ENCODE data around the gene ING5.
A peak's percentile ranks its signal among the peaks of the same experiment; 100 is the strongest.

The ING5 gene

GRCh38 chr2:241724975-241725870, 23.4 kb downstream of the ING5 start:
- no peaks in the 10 kb centered on the region for H3K79me1 ChIP-seq (ENCODE audit: low read length)
- H3K36me3 ChIP-seq (ENCODE audit: control insufficient read depth, insufficient read depth, low read length), result peaks cover 22% of the 10 kb centered on the region

GRCh38 chr2:241726459-241726858, 24.6 kb downstream of the ING5 start:
- no peak overlapping the region for H2AK5ac ChIP-seq (ENCODE audit: low read length)
- DNase-seq, result peak; percentile 31
- no peaks in the 10 kb centered on the region for H3K4me1 ChIP-seq (ENCODE audit: control insufficient read depth, low read depth, low read length)
- no peak overlapping the region for H2BK120ac ChIP-seq (ENCODE audit: low read depth, low read length)
- no peak overlapping the region for H4K5ac ChIP-seq (ENCODE audit: low read length)
- no peaks in the 10 kb centered on the region for H3K79me2 ChIP-seq (ENCODE audit: control insufficient read depth, insufficient read depth, low read length)
- no peak overlapping the region for H3K4ac ChIP-seq (ENCODE audit: low read depth, low read length)
- peaks cover 17% of the 10 kb centered on the region for H3K36me3 ChIP-seq (ENCODE audit: control insufficient read depth, insufficient read depth, low read length)
- no CpG with 5 or more reads among the region's 16 CpGs for WGBS (ENCODE audit: extremely low coverage, insufficient coverage, low lambda C conversion rate)
- no peak overlapping the region for H3K18ac ChIP-seq (ENCODE audit: low read length)
- H3K4me2 ChIP-seq (ENCODE audit: low read length), result no peak overlapping the region
- H4K8ac ChIP-seq (ENCODE audit: low read depth, low read length), result no peak overlapping the region
- H3K79me1 ChIP-seq (ENCODE audit: low read length), result no peaks in the 10 kb centered on the region
- H3K23ac ChIP-seq (ENCODE audit: low read length), result no peak overlapping the region
- H3K27me3 ChIP-seq (ENCODE audit: insufficient read depth, low read length, poor library complexity), result no peaks in the 10 kb centered on the region
- no peak overlapping the region for H3K56ac ChIP-seq (ENCODE audit: low read length)
- H2BK5ac ChIP-seq (ENCODE audit: low read length), result no peak overlapping the region
- no peak overlapping the region for H3K4me3 ChIP-seq (ENCODE audit: low read length)
- no peak overlapping the region for H3K27ac ChIP-seq (ENCODE audit: low read depth, low read length)
- no peak overlapping the region for H3K9ac ChIP-seq (ENCODE audit: low read length)
- H2BK15ac ChIP-seq (replicated peaks; ENCODE audit: low read depth), result no peak overlapping the region

More at GRCh38 chr2:241724975-241725870, 23.4 kb downstream of the ING5 start:
- Histone ChIP-seq H2BK15ac (replicated peaks; ENCODE audit: low read depth) (no peak overlapping the region), H2BK120ac (ENCODE audit: low read depth, low read length) (no peak overlapping the region), H3K23ac (ENCODE audit: low read length) (no peak overlapping the region), H4K8ac (ENCODE audit: low read depth, low read length) (no peak overlapping the region), H3K4me3 (ENCODE audit: low read length) (no peak overlapping the region), H3K18ac (ENCODE audit: low read length) (no peak overlapping the region), H3K9ac (ENCODE audit: low read length) (no peak overlapping the region), H3K79me2 (ENCODE audit: control insufficient read depth, insufficient read depth, low read length) (no peaks in the 10 kb centered on the region), H2AK5ac (ENCODE audit: low read length) (no peak overlapping the region), H3K4me2 (ENCODE audit: low read length) (no peak overlapping the region), H3K4ac (ENCODE audit: low read depth, low read length) (no peak overlapping the region), H3K56ac (ENCODE audit: low read length) (no peak overlapping the region), H3K27ac (ENCODE audit: low read depth, low read length) (no peak overlapping the region), H3K4me1 (ENCODE audit: control insufficient read depth, low read depth, low read length) (no peaks in the 10 kb centered on the region), H4K5ac (ENCODE audit: low read length) (no peak overlapping the region), H3K27me3 (ENCODE audit: insufficient read depth, low read length, poor library complexity) (no peaks in the 10 kb centered on the region), H2BK5ac (ENCODE audit: low read length) (no peak overlapping the region)
- no peak for DNase-seq
- WGBS (ENCODE audit: extremely low coverage, insufficient coverage, low lambda C conversion rate), result no CpG with 5 or more reads among the region's 76 CpGs

- Histone ChIP-seq H3K27ac (ENCODE audit: low read depth, low read length) (no peak overlapping the region), H3K27me3 (ENCODE audit: insufficient read depth, low read length, poor library complexity) (no peaks in the 10 kb centered on the region), H4K5ac (ENCODE audit: low read length) (no peak overlapping the region), H2BK15ac (replicated peaks; ENCODE audit: low read depth) (no peak overlapping the region), H3K18ac (ENCODE audit: low read length) (no peak overlapping the region), H4K8ac (ENCODE audit: low read depth, low read length) (no peak overlapping the region), H2BK5ac (ENCODE audit: low read length) (no peak overlapping the region), H3K4me1 (ENCODE audit: control insufficient read depth, low read depth, low read length) (no peaks in the 10 kb centered on the region), H3K79me1 (ENCODE audit: low read length) (no peaks in the 10 kb centered on the region), H3K4me2 (ENCODE audit: low read length) (no peak overlapping the region), H2AK5ac (ENCODE audit: low read length) (no peak overlapping the region), H3K4me3 (ENCODE audit: low read length) (no peak overlapping the region), H3K36me3 (ENCODE audit: control insufficient read depth, insufficient read depth, low read length) (peaks cover 5% of the 10 kb centered on the region), H3K79me2 (ENCODE audit: control insufficient read depth, insufficient read depth, low read length) (no peaks in the 10 kb centered on the region), H3K4ac (ENCODE audit: low read depth, low read length) (no peak overlapping the region), H2BK120ac (ENCODE audit: low read depth, low read length) (no peak overlapping the region), H3K9ac (ENCODE audit: low read length) (no peak overlapping the region), H3K23ac (ENCODE audit: low read length) (no peak overlapping the region), H3K56ac (ENCODE audit: low read length) (no peak overlapping the region)
- WGBS (ENCODE audit: extremely low coverage, insufficient coverage, low lambda C conversion rate), result no CpG with 5 or more reads among the region's 8 CpGs
- no peak for DNase-seq
Observed at GRCh38 chr2:241728000-241728399, 26.2 kb downstream of the ING5 start.

- Histone ChIP-seq H3K9ac (ENCODE audit: low read length) (no peak overlapping the region), H2BK120ac (ENCODE audit: low read depth, low read length) (no peak overlapping the region), H3K36me3 (ENCODE audit: control insufficient read depth, insufficient read depth, low read length) (no peaks in the 10 kb centered on the region), H3K79me2 (ENCODE audit: control insufficient read depth, insufficient read depth, low read length) (no peaks in the 10 kb centered on the region), H3K23ac (ENCODE audit: low read length) (no peak overlapping the region), H3K4me1 (ENCODE audit: control insufficient read depth, low read depth, low read length) (no peaks in the 10 kb centered on the region), H3K4me2 (ENCODE audit: low read length) (no peak overlapping the region), H3K4me3 (ENCODE audit: low read length) (no peak overlapping the region), H4K8ac (ENCODE audit: low read depth, low read length) (no peak overlapping the region), H3K18ac (ENCODE audit: low read length) (no peak overlapping the region), H2BK15ac (replicated peaks; ENCODE audit: low read depth) (no peak overlapping the region), H3K27ac (ENCODE audit: low read depth, low read length) (no peak overlapping the region), H3K79me1 (ENCODE audit: low read length) (no peaks in the 10 kb centered on the region), H2AK5ac (ENCODE audit: low read length) (no peak overlapping the region), H2BK5ac (ENCODE audit: low read length) (no peak overlapping the region), H4K5ac (ENCODE audit: low read length) (no peak overlapping the region), H3K56ac (ENCODE audit: low read length) (no peak overlapping the region), H3K4ac (ENCODE audit: low read depth, low read length) (no peak overlapping the region), H3K27me3 (ENCODE audit: insufficient read depth, low read length, poor library complexity) (no peaks in the 10 kb centered on the region)
- WGBS (ENCODE audit: extremely low coverage, insufficient coverage, low lambda C conversion rate), result no CpG with 5 or more reads among the region's 19 CpGs
- no peak for DNase-seq
Observed at GRCh38 chr2:241728627-241729026, 26.8 kb downstream of the ING5 start.

GRCh38 chr2:241729868-241730267, 28.0 kb downstream of the ING5 start:
- Histone ChIP-seq H4K8ac (ENCODE audit: low read depth, low read length) (no peak overlapping the region), H3K56ac (ENCODE audit: low read length) (no peak overlapping the region), H3K27ac (ENCODE audit: low read depth, low read length) (no peak overlapping the region), H3K27me3 (ENCODE audit: insufficient read depth, low read length, poor library complexity) (no peaks in the 10 kb centered on the region), H3K9ac (ENCODE audit: low read length) (no peak overlapping the region), H3K79me2 (ENCODE audit: control insufficient read depth, insufficient read depth, low read length) (no peaks in the 10 kb centered on the region), H3K36me3 (ENCODE audit: control insufficient read depth, insufficient read depth, low read length) (no peaks in the 10 kb centered on the region), H2BK120ac (ENCODE audit: low read depth, low read length) (no peak overlapping the region), H2BK5ac (ENCODE audit: low read length) (no peak overlapping the region), H3K23ac (ENCODE audit: low read length) (no peak overlapping the region), H3K4me3 (ENCODE audit: low read length) (no peak overlapping the region), H2BK15ac (replicated peaks; ENCODE audit: low read depth) (no peak overlapping the region), H3K4me2 (ENCODE audit: low read length) (no peak overlapping the region), H4K5ac (ENCODE audit: low read length) (no peak overlapping the region), H3K79me1 (ENCODE audit: low read length) (no peaks in the 10 kb centered on the region), H3K4ac (ENCODE audit: low read depth, low read length) (no peak overlapping the region), H3K4me1 (ENCODE audit: control insufficient read depth, low read depth, low read length) (no peaks in the 10 kb centered on the region), H2AK5ac (ENCODE audit: low read length) (no peak overlapping the region), H3K18ac (ENCODE audit: low read length) (no peak overlapping the region)
- no peak for DNase-seq
- WGBS (ENCODE audit: extremely low coverage, insufficient coverage, low lambda C conversion rate), result no CpG with 5 or more reads among the region's 6 CpGs
